ENCODE data around the gene LEFTY1. TPM values are rescaled to one million over a fixed set of nuclear protein-coding genes. Genes with fewer than 3 reads are reported as not detected.
A peak's percentile ranks its signal among the peaks of the same experiment; 100 is the strongest.

Gene LEFTY1
- total RNA-seq, 1 donor from 2014 or later, result 0.65 TPM

DNA sequence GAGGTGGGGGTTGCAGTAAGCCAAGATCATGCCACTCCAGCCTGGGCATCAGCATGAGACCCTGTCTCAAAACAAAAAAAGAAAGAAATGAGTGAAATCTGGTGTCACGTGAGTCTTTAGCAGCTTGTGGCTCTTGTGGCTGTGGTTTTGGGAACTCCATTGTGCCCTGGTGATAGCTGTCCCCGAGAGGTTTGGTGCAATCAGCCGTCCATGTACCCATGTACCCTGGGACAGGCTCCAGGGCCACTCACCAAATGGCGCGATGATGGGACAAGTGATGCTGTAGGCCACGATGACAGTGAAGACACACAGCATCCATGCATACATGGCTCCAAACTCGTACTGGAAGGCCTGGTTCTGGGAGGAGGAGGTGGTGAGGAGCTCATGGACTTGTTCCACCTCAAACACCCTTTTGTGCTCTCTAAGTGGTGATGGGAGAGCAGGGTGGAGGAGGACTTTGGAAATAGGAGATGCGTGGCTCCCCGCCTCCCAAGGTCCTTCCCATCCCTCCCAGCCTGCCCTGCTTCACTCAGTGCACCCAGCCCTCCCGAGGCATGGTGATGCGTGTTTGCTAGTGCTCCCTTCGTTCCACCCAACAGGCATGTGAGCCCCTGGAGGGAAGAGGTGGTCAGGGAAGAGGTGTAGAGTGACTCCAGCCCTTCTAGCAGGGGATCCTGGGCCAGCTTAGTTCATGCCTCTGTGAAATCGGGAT is 36.4 kb downstream of the LEFTY1 start:
- TF ChIP-seq, protein P1, sequence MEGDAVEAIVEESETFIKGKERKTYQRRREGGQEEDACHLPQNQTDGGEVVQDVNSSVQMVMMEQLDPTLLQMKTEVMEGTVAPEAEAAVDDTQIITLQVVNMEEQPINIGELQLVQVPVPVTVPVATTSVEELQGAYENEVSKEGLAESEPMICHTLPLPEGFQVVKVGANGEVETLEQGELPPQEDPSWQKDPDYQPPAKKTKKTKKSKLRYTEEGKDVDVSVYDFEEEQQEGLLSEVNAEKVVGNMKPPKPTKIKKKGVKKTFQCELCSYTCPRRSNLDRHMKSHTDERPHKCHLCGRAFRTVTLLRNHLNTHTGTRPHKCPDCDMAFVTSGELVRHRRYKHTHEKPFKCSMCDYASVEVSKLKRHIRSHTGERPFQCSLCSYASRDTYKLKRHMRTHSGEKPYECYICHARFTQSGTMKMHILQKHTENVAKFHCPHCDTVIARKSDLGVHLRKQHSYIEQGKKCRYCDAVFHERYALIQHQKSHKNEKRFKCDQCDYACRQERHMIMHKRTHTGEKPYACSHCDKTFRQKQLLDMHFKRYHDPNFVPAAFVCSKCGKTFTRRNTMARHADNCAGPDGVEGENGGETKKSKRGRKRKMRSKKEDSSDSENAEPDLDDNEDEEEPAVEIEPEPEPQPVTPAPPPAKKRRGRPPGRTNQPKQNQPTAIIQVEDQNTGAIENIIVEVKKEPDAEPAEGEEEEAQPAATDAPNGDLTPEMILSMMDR (conservative IDR thresholded peaks at IDR 0.05), result no peak
- Mint-ChIP-seq H3K27ac (ENCODE audit: unreplicated experiment) (no peak overlapping the region), H3K9me3 (no peaks in the 10 kb centered on the region), H3K4me1 (peaks cover 16% of the 10 kb centered on the region), H3K36me3 (ENCODE audit: low read depth) (peaks cover 12% of the 10 kb centered on the region), H3K4me3 (no peak overlapping the region), H3K27me3 (ENCODE audit: low read depth) (no peaks in the 10 kb centered on the region)
- DNase-seq (ENCODE audit: low read depth, low spot score), result no peak

DNA sequence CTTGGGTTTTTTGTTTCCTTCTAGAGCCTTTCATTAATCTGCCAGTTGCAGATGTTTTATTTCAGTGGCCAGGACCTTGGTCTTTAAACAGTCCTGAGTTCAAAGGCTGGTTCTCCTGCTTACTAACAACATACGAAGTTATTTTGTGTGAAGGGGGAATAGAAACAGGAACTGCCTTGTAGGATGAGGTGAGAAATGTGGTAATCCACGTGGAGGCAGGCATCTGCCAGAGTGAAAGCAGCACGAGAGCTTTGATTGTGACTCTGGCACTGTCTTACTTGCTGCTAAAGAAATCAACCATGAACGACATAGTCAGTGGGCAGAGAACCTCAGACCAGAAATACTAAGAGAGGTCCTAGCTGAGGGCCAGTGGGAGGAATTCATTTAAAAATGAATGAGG is 37.1 kb downstream of the LEFTY1 start:
- H3K36me3 Mint-ChIP-seq (ENCODE audit: low read depth), result peaks cover 12% of the 10 kb centered on the region

DNA sequence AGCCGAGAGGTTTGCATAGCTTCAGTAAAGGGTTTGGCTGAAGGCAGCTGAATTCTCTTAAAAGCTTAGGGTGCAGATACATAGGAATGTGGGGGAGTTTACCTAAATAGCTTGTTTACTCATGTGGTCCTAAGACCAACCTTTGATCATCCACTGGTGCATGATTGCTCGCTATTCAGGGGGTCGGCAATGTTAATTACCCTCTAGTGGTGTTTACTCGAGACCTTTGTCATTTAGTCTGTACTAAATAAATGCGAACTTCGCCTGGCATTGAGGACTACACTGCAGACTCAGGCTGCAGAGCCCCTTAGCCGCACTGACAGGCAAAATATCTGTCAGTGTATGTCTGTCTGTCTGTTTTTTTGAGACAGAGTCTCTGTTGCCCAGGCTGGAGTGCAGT is 38.6 kb downstream of the LEFTY1 start:
- Mint-ChIP-seq H3K36me3 (ENCODE audit: low read depth) (peaks cover 12% of the 10 kb centered on the region), H3K27ac (ENCODE audit: unreplicated experiment) (no peak overlapping the region), H3K27me3 (ENCODE audit: low read depth) (no peaks in the 10 kb centered on the region), H3K9me3 (no peaks in the 10 kb centered on the region), H3K4me3 (no peak overlapping the region), H3K4me1 (peaks cover 16% of the 10 kb centered on the region)
- no peak for DNase-seq (ENCODE audit: low read depth, low spot score)
- TF ChIP-seq, protein P1 (conservative IDR thresholded peaks at IDR 0.05), result no peak

More for the DNA sequence above, 37.1 kb downstream of the LEFTY1 start:
- Mint-ChIP-seq H3K4me3 (no peak overlapping the region), H3K9me3 (no peaks in the 10 kb centered on the region), H3K4me1 (peaks cover 16% of the 10 kb centered on the region), H3K27me3 (ENCODE audit: low read depth) (no peaks in the 10 kb centered on the region), H3K27ac (ENCODE audit: unreplicated experiment) (peak overlapping the region; percentile 92)
- TF ChIP-seq, protein P1 (conservative IDR thresholded peaks at IDR 0.05), result no peak
- DNase-seq (ENCODE audit: low read depth, low spot score), result no peak

GRCh38 chr1:225849925-225850324 is 39.0 kb downstream of the LEFTY1 start:
- Mint-ChIP-seq H3K36me3 (ENCODE audit: low read depth) (peaks cover 12% of the 10 kb centered on the region), H3K27me3 (ENCODE audit: low read depth) (no peaks in the 10 kb centered on the region), H3K27ac (ENCODE audit: unreplicated experiment) (no peak overlapping the region), H3K4me1 (peaks cover 16% of the 10 kb centered on the region), H3K4me3 (no peak overlapping the region), H3K9me3 (no peaks in the 10 kb centered on the region)
- DNase-seq (ENCODE audit: low read depth, low spot score), result no peak
- TF ChIP-seq, protein P1 (conservative IDR thresholded peaks at IDR 0.05), result no peak

- H3K4me3 Mint-ChIP-seq, result peak overlapping the region; percentile 31
- TF ChIP-seq, protein P1 (conservative IDR thresholded peaks at IDR 0.05), result no peak
- H3K9me3 Mint-ChIP-seq, result no peaks in the 10 kb centered on the region
- peaks cover 16% of the 10 kb centered on the region for H3K4me1 Mint-ChIP-seq
- peaks cover 9% of the 10 kb centered on the region for H3K36me3 Mint-ChIP-seq (ENCODE audit: low read depth)
- H3K27me3 Mint-ChIP-seq (ENCODE audit: low read depth), result no peaks in the 10 kb centered on the region
- DNase-seq (ENCODE audit: low read depth, low spot score), result no peak
- peak overlapping the region; percentile 61 for H3K27ac Mint-ChIP-seq (ENCODE audit: unreplicated experiment)
Measured at GRCh38 chr1:225848030-225848955, 40.7 kb downstream of the LEFTY1 start.
